B cell (primary cell): ENCODE measurements around the gene IPO13. TPM values are rescaled to one million over a fixed set of nuclear protein-coding genes. Genes with fewer than 3 reads are reported as not detected.
A peak's percentile ranks its signal among the peaks of the same experiment; 100 is the strongest.

Source experiments
- ATAC-seq: fragments of 200-7000 bp; cut with Tn5 transposase; one replicate; pipeline ENCODE4 v1.10.0; 2021; ENCODE audit warnings: low read depth, mild to moderate bottlenecking, moderate number of reproducible peaks, moderate library complexity
- CTCF ChIA-PET: fragments of 350-600 bp; sonication (Branson Sonifier 250); formaldehyde crosslinking; loops from one replicate; lab custom pipeline; 2021; ENCODE audit warnings: antibody characterized with exemption, inconsistent platforms; lab: Charles Lee
- POLR2A ChIA-PET: fragments of 350-600 bp; sonication (Branson Sonifier 250); formaldehyde crosslinking; loops from one replicate; lab custom pipeline; 2021; ENCODE audit warnings: antibody characterized with exemption; lab: Charles Lee
- DNase-seq: peaks from one replicate; pipeline ENCODE4 v3.0.0; 2013
- H2AFZ ChIP-seq: 2 replicates; pipeline ENCODE4 v1.6.1; 2012; ENCODE audit warnings: mild to moderate bottlenecking, low read depth, low read length; ENCODE audit not compliant: insufficient read depth, poor library complexity, severe bottlenecking
- H3K27ac ChIP-seq, 2 donors: 1 replicate in 1 of 2; 2 replicates in 1 of 2; pipeline ENCODE4 v1.5.1; 2012 to 2013; ENCODE audit warnings: low read length in 2 of 2, mild to moderate bottlenecking in 2 of 2, moderate library complexity in 1 of 2
- H3K27me3 ChIP-seq, 4 experiments: fragments of 200-600 bp in 1 of 4; sonication (generic) in 1 of 4; replicated peaks in 1 of 4; 1 replicate in 2 of 4; 2 replicates in 2 of 4; pipeline versions ENCODE4 v1.6.1 to v1.7.0; 2013 to 2016; ENCODE audit warnings: low read length in 3 of 4, mild to moderate bottlenecking in 2 of 4, mixed read lengths in 1 of 4, moderate library complexity in 1 of 4; ENCODE audit not compliant: insufficient read depth in 4 of 4, control insufficient read depth in 3 of 4; ENCODE audit errors: control extremely low read depth in 1 of 4
- H3K36me3 ChIP-seq, 2 experiments: replicated peaks in 1 of 2; 1 replicate in 1 of 2; 2 replicates in 1 of 2; pipeline versions ENCODE4 v1.6.1 to v1.7.1; 2013; ENCODE audit warnings: low read length in 1 of 2; ENCODE audit not compliant: insufficient read depth in 2 of 2, control insufficient read depth in 1 of 2; ENCODE audit errors: control extremely low read depth in 1 of 2, extremely low read depth in 1 of 2
- H3K4me1 ChIP-seq, 2 donors: fragments of 200-600 bp in 1 of 2; sonication (generic) in 1 of 2; 1 replicate in 1 of 2; 2 replicates in 1 of 2; pipeline versions ENCODE4 v1.5.1 to v1.6.1; 2013 to 2017; ENCODE audit warnings: low read length in 2 of 2; ENCODE audit not compliant: control insufficient read depth in 2 of 2, insufficient read depth in 2 of 2
- H3K4me2 ChIP-seq: replicated peaks from 2 replicates; pipeline ENCODE3; 2012; ENCODE audit warnings: mild to moderate bottlenecking, low read depth, low read length; ENCODE audit not compliant: poor library complexity, severe bottlenecking
- H3K4me3 ChIP-seq, 5 experiments: fragments of 200-600 bp in 1 of 5; sonication (generic) in 1 of 5; 1 replicate in 3 of 5; 2 replicates in 2 of 5; pipeline versions ENCODE4 v1.5.1 to v1.7.0; 2011 to 2016; ENCODE audit warnings: low read length in 4 of 5, mild to moderate bottlenecking in 4 of 5, low read depth in 2 of 5, control low read depth in 1 of 5, moderate library complexity in 1 of 5; ENCODE audit not compliant: insufficient read depth in 1 of 5; ENCODE audit errors: control extremely low read depth in 1 of 5, extremely low read depth in 1 of 5
- H3K79me2 ChIP-seq: fragments of 200-600 bp; sonication (generic); one replicate; pipeline ENCODE4 v1.6.0; 2016; ENCODE audit warnings: low read length; ENCODE audit not compliant: control insufficient read depth, insufficient read depth
- H3K9ac ChIP-seq: fragments of 200-600 bp; sonication (generic); 2 replicates; pipeline ENCODE4 v1.6.1; 2017; ENCODE audit warnings: mild to moderate bottlenecking, low read length, moderate library complexity
- H3K9me3 ChIP-seq, 3 donors: one replicate each; pipeline versions ENCODE4 v1.6.1 to v1.7.1; 2013; ENCODE audit warnings: low read length in 2 of 3; ENCODE audit not compliant: control insufficient read depth in 2 of 3, insufficient read depth in 1 of 3; ENCODE audit errors: control extremely low read depth in 1 of 3
- H4K20me1 ChIP-seq: 2 replicates; pipeline ENCODE4 v1.6.0; 2012; ENCODE audit warnings: mild to moderate bottlenecking, low read length; ENCODE audit not compliant: insufficient read depth, control insufficient read depth, poor library complexity, severe bottlenecking
- H3K27ac Mint-ChIP-seq: one replicate; pipeline ENCODE4 v1.8.0; 2021; ENCODE audit warnings: mixed read lengths
- H3K27me3 Mint-ChIP-seq: one replicate; pipeline ENCODE4 v1.8.0; 2021; ENCODE audit warnings: mixed read lengths
- H3K4me1 Mint-ChIP-seq: one replicate; pipeline ENCODE4 v1.8.0; 2021; ENCODE audit warnings: mixed read lengths
- H3K4me3 Mint-ChIP-seq: one replicate; pipeline ENCODE4 v1.8.0; 2021; ENCODE audit warnings: mixed read lengths
- H3K9me3 Mint-ChIP-seq: one replicate; pipeline ENCODE4 v1.8.0; 2022; ENCODE audit warnings: mixed read lengths; ENCODE audit not compliant: insufficient read depth
- EZH2 ChIP-seq: IDR thresholded peaks from 2 replicates; pipeline ENCODE4 v1.6.1; 2012; ENCODE audit warnings: borderline replicate concordance, low read depth, mild to moderate bottlenecking, moderate library complexity, low read length; ENCODE audit not compliant: insufficient read depth, poor library complexity, severe bottlenecking
- WGBS: methylation state at CpG from one replicate; pipeline ENCODE4 v1.1.5; 2013; ENCODE audit warnings: missing lambda C conversion rate; ENCODE audit not compliant: insufficient coverage; 5-methylcytosine and 5-hydroxymethylcytosine counted together
- intact Hi-C: fragments of 100-400 bp; cut with micrococcal nuclease; formaldehyde crosslinking; loops from one replicate; pipeline ENCODE4 v1.10.0; 2022
- polyA plus RNA-seq: library from polyadenylated mRNA; depleted of rRNA; stranded (reverse); fragments of >200 nt; gene quantifications from 2 replicates; pipeline ENCODE4 v1.2.3, GENCODE V29; 2012
- total RNA-seq, 2 donors: library from RNA; stranded (reverse); fragments of 120-200 nt in 1 of 2; gene quantifications; 1 replicate in 1 of 2; 2 replicates in 1 of 2; pipeline versions ENCODE4 v1.2.3 to v1.2.4, GENCODE V29; 2013 to 2022
- TF ChIP-seq, protein P1 (sequence below): fragments of 200-600 bp; IDR thresholded peaks from one replicate; pipeline ENCODE4 v1.8.0; 2022; ENCODE audit warnings: antibody characterized with exemption, mild to moderate bottlenecking

Gene IPO13
- total and polyA plus RNA-seq, 2 donors (not counting 1 experiment from before 2014, with no cell fraction given): 18.7 to 19.7 TPM

DNA sequence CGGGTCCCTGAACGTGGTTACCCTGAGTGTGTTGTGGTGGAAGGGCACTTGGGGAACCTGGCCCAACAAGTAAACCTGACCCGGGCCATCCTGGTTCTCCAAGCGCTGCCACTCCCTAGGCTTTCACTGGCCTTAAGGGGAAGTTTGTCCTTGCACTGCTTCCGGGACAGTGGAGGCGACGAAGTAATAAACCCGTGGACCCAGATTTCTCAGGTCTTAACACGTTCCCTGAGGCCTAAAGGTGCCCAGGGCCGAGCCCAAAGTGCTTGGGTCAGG is 44.4 kb downstream of the IPO13 start:
- H3K4me3 ChIP-seq: peak overlapping the region; percentile 11 to 81 (median 72)
- H3K4me2 ChIP-seq: peak overlapping the region; percentile 94
- no peak for ATAC-seq
- no peaks in the 10 kb centered on the region for H3K9me3 Mint-ChIP-seq
- H3K27me3 ChIP-seq: no peaks in the 10 kb centered on the region
- H2AFZ ChIP-seq: peak overlapping the region; percentile 99
- H3K4me3 Mint-ChIP-seq: peak overlapping the region; percentile 96
- no peak for DNase-seq
- no peaks in the 10 kb centered on the region for H3K36me3 ChIP-seq
- intact Hi-C loops: loop anchor here (1.0 to 5.0 kb wide), 4 partner anchors 17 to 284 kb away; partner anchors contain the start of genes ATP6V0B, IPO13 and ST3GAL3
- H3K79me2 ChIP-seq: no peaks in the 10 kb centered on the region
- peak overlapping the region; percentile 87 for H3K9ac ChIP-seq
- TF ChIP-seq, protein P1, sequence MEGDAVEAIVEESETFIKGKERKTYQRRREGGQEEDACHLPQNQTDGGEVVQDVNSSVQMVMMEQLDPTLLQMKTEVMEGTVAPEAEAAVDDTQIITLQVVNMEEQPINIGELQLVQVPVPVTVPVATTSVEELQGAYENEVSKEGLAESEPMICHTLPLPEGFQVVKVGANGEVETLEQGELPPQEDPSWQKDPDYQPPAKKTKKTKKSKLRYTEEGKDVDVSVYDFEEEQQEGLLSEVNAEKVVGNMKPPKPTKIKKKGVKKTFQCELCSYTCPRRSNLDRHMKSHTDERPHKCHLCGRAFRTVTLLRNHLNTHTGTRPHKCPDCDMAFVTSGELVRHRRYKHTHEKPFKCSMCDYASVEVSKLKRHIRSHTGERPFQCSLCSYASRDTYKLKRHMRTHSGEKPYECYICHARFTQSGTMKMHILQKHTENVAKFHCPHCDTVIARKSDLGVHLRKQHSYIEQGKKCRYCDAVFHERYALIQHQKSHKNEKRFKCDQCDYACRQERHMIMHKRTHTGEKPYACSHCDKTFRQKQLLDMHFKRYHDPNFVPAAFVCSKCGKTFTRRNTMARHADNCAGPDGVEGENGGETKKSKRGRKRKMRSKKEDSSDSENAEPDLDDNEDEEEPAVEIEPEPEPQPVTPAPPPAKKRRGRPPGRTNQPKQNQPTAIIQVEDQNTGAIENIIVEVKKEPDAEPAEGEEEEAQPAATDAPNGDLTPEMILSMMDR: no peak
- TF ChIP-seq EZH2: no peak
- no peaks in the 10 kb centered on the region for H4K20me1 ChIP-seq
- no peaks in the 10 kb centered on the region for H3K27me3 Mint-ChIP-seq
- under 1% methylated on average over 10 of the region's 10 CpGs for WGBS
- CTCF ChIA-PET: interaction anchor here (1.3 to 1.6 kb wide), 2 partner anchors 26 to 42 kb away, joined by 3 to 4 read pairs; no protein-coding TSS in a partner anchor
- H3K27ac ChIP-seq: peak overlapping the region in 1 of 2 donors; percentile 75
- peak overlapping the region; percentile 91 for H3K27ac Mint-ChIP-seq
- H3K4me1 ChIP-seq: peaks cover 22 to 44% of the 10 kb centered on the region in 2 donors
- POLR2A ChIA-PET: interaction anchor here (0.6 to 1.1 kb wide), 2 partner anchors 16 to 46 kb away, joined by 3 read pairs; no protein-coding TSS in a partner anchor
- peaks cover 38% of the 10 kb centered on the region for H3K4me1 Mint-ChIP-seq
- H3K9me3 ChIP-seq: no peaks in the 10 kb centered on the region

DNA sequence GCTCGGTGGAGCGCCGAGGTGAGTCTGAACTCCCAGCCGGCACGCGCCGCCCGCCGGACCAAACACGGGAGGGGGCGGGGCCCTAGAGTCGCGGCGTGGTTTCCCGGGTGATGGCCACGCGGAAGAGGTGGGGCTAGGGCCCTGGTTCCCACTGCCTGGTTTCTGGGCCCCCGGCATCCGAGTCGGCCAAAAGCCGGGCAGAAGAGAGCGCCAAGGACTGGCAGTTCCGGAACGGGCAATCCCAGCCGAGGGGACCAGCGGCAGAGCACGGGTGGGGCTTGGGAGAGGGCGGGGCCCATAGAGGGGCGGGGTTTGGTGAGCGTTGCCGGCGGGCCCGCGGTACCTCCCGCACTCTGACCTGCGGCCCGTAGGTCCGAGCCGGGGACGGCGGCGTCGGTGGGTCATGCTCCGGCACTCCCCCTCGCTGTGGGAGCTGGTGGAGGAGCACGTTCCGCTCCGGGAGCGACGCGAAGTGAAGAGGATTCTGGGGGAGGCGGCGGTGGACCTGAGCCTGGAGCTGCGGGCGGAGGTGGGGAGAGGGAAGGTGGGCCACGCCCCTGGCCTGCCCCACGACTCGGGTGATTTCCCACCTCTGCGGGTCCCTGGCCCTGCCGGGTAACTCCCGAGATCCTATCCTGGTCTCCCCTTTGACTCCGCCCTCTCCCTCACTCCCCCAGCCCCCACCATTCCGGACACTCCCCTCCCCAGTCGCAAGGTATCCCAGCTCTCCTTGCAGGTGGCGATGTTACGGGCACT is 44.9 kb downstream of the IPO13 start, which contains the start of gene CCDC24:
CCDC24 (plus strand) TSS at position 124 of the 756 bp plus-strand sequence; CDS start at position 404, 280 bp downstream.
- Histone ChIP-seq H2AFZ (peak within 1 kb of the TSS; percentile 99), H3K4me3 (peak within 1 kb of the TSS; percentile 11 to 81 (median 72))
- WGBS: 2% methylated on average over 65 of the region's 66 CpGs

More for the DNA sequence above, 44.9 kb downstream of the IPO13 start, which contains the start of gene CCDC24:
- intact Hi-C loops: loop anchor here (1.0 to 5.0 kb wide), 4 partner anchors 17 to 284 kb away; partner anchors contain the start of genes ATP6V0B, IPO13 and ST3GAL3
- no peaks in the 10 kb centered on the region for H3K36me3 ChIP-seq
- no peak for TF ChIP-seq EZH2
- TF ChIP-seq, protein P1: no peak
- no peaks in the 10 kb centered on the region for H3K27me3 Mint-ChIP-seq
- DNase-seq (peak; percentile 84), ATAC-seq (peak; percentile 89)
- H3K27me3 ChIP-seq: no peaks in the 10 kb centered on the region
- H3K79me2 ChIP-seq: no peaks in the 10 kb centered on the region
- no peaks in the 10 kb centered on the region for H3K9me3 Mint-ChIP-seq
- ChIA-PET CTCF (interaction anchor here (1.0 to 5.1 kb wide), 5 partner anchors 14 to 45 kb away, joined by 3 to 32 read pairs (median 4); no protein-coding TSS in a partner anchor), POLR2A (interaction anchor here (0.7 to 1.4 kb wide), 3 partner anchors 17 to 342 kb away, joined by 3 to 5 read pairs (median 3); partner anchors contain the start of gene ATP6V0B)
- no peaks in the 10 kb centered on the region for H4K20me1 ChIP-seq
- peak within 1 kb of the TSS in 1 of 2 donors; percentile 75 for H3K27ac ChIP-seq
- H3K9ac ChIP-seq: peak within 1 kb of the TSS; percentile 87
- H3K9me3 ChIP-seq: no peaks in the 10 kb centered on the region
- H3K4me2 ChIP-seq: peak within 1 kb of the TSS; percentile 94
- H3K4me1 ChIP-seq: peaks cover 22 to 44% of the 10 kb centered on the region in 2 donors
- H3K27ac Mint-ChIP-seq: peak within 1 kb of the TSS; percentile 91
- H3K4me1 Mint-ChIP-seq: peaks cover 38% of the 10 kb centered on the region
- peak within 1 kb of the TSS; percentile 96 for H3K4me3 Mint-ChIP-seq
